Spleen (tissue), 11 donors: ENCODE measurements around the gene COBL. TPM values are rescaled to one million over a fixed set of nuclear protein-coding genes. Genes with fewer than 3 reads are reported as not detected.

Source experiments
- DNase-seq: peaks from one replicate; pipeline ENCODE4 v3.0.0-alpha.2; 2020
- H3K27ac ChIP-seq, 8 donors: fragments of 200-600 bp; sonication (generic) in 7 of 8; 1 replicate in 4 of 8; 2 replicates in 4 of 8; pipeline versions ENCODE4 v1.5.0 to v1.8.0; 2016 to 2021; ENCODE audit warnings: inconsistent platforms in 4 of 8, mild to moderate bottlenecking in 4 of 8, moderate library complexity in 1 of 8
- H3K27me3 ChIP-seq, 7 donors: fragments of 200-600 bp; sonication (generic) in 6 of 7; replicated peaks in 1 of 7; 1 replicate in 4 of 7; 2 replicates in 3 of 7; pipeline versions ENCODE4 v1.5.0 to v1.8.0; 2016 to 2021; ENCODE audit warnings: inconsistent platforms in 3 of 7, mild to moderate bottlenecking in 1 of 7
- H3K36me3 ChIP-seq, 6 donors: fragments of 200-600 bp; sonication (generic) in 5 of 6; 1 replicate in 4 of 6; 2 replicates in 2 of 6; pipeline versions ENCODE4 v1.5.0 to v1.8.0; 2016 to 2021; ENCODE audit warnings: inconsistent platforms in 2 of 6
- H3K4me1 ChIP-seq, 6 donors: fragments of 200-600 bp; sonication (generic) in 5 of 6; 1 replicate in 3 of 6; 2 replicates in 3 of 6; pipeline versions ENCODE4 v1.5.0 to v1.8.0; 2016 to 2021; ENCODE audit warnings: inconsistent platforms in 3 of 6
- H3K4me3 ChIP-seq, 8 donors: fragments of 200-600 bp; sonication (generic) in 7 of 8; 1 replicate in 4 of 8; 2 replicates in 4 of 8; pipeline versions ENCODE4 v1.5.0 to v1.8.0; 2016 to 2021; ENCODE audit warnings: inconsistent platforms in 4 of 8, mild to moderate bottlenecking in 4 of 8, moderate library complexity in 2 of 8
- H3K9me3 ChIP-seq, 8 donors: fragments of 200-600 bp; sonication (generic) in 7 of 8; 1 replicate in 4 of 8; 2 replicates in 4 of 8; pipeline versions ENCODE4 v1.5.0 to v1.8.0; 2016 to 2021; ENCODE audit warnings: inconsistent platforms in 4 of 8
- POLR2A ChIP-seq, 3 donors: fragments of 450-650 bp; IDR thresholded peaks; one replicate each; pipeline ENCODE4 v1.5.1; 2017; ENCODE audit warnings: antibody characterized with exemption in 3 of 3, mild to moderate bottlenecking in 1 of 3
- POLR2AphosphoS5 ChIP-seq, 3 donors: sonication (generic); formaldehyde crosslinking; IDR thresholded peaks; one replicate each; pipeline ENCODE4 v1.5.1; 2017; ENCODE audit warnings: antibody characterized with exemption in 3 of 3
- WGBS, 5 donors: extraction: QIAGEN DNeasy Blood & Tissue Kit in 3 of 5; methylation state at CpG; one replicate each; pipeline versions ENCODE4 v1.1.5 to v1.1.7; 2013 to 2018; 5-methylcytosine and 5-hydroxymethylcytosine counted together
- intact Hi-C: fragments of 100-400 bp; cut with DNase I; formaldehyde crosslinking; loops from one replicate; pipeline ENCODE4 v1.15.0; 2023; ENCODE audit warnings: low total_unique reads
- polyA plus RNA-seq, 3 donors: library from polyadenylated mRNA; stranded (reverse); fragments of 200-250 nt; gene quantifications; one replicate each; pipeline ENCODE4 v1.2.1, GENCODE V29; 2013
- total RNA-seq, 7 donors: library from RNA; depleted of rRNA in 3 of 7; stranded (reverse); fragments of >200 nt in 3 of 7; fragmentation: NEBNext Ultra II Directional in 4 of 7; extraction: Animal tissue kit (Norgen Biotek cat#: 25700) in 4 of 7; gene quantifications; one replicate each; pipeline versions ENCODE4 v1.1.0 to v1.2.1, GENCODE V29; 2016 to 2021
- TF ChIP-seq, protein P1 (sequence below), 11 experiments: fragments of 200-600 bp in 7 of 11; fragments of 450-650 bp in 4 of 11; sonication (generic) in 4 of 11; IDR thresholded peaks in 8 of 11; conservative IDR thresholded peaks in 3 of 11; 1 replicate in 7 of 11; 2 replicates in 4 of 11; pipeline versions ENCODE4 v1.4.0 to v1.8.0; 2016 to 2021; ENCODE audit warnings: antibody characterized with exemption in 11 of 11, inconsistent platforms in 4 of 11, mild to moderate bottlenecking in 1 of 11
- donor health status: healthy with polysubstance abuse.
- donor health status: DM: no; HTN: no; CAD: no; lungs with moderate emphysema.
- donor health status: DM: no; HTN: no; CAD: no.
- donor health status: Bipolar disorder and iron deficiency.
- donor health status: healthy.
- donor health status: DM: no; HTN: no; CAD: no.
- donor health status: DM: yes; HTN: yes; CAD: no.

COBL gene
- total and polyA plus RNA-seq, 10 donors: 0.09 to 0.80 (median 0.57) TPM; not detected in 1

DNA sequence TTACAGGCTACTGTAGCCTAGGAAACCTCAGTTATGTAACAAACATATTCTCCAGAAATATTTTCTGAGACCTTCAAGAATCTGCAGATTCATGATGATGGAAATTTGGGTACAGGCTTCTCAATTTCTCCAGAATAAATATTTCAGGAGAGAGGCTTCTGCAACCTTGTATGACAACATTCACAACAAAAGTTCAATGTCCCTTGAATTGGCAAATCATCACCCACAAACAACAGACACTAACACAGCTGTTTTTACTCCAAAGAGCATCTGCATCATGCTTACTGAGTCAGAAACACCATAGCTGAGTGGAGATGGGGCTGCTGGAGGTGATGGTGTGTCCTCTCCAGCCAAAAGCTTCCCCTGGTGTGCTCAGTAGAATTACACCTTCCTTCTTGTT is 9.3 kb upstream of the COBL start:
- Histone ChIP-seq H3K27ac (no peak overlapping the region), H3K4me1 (no peaks in the 10 kb centered on the region), H3K4me3 (no peak overlapping the region), H3K27me3 (peaks cover 0 to 13% (median 0%) of the 10 kb centered on the region in 7 donors), H3K36me3 (no peaks in the 10 kb centered on the region), H3K9me3 (no peaks in the 10 kb centered on the region)
- intact Hi-C loops: no loop called here
- no peak for DNase-seq
- TF ChIP-seq POLR2A (IDR thresholded peaks at IDR 0.05): no peak
- TF ChIP-seq, protein P1, sequence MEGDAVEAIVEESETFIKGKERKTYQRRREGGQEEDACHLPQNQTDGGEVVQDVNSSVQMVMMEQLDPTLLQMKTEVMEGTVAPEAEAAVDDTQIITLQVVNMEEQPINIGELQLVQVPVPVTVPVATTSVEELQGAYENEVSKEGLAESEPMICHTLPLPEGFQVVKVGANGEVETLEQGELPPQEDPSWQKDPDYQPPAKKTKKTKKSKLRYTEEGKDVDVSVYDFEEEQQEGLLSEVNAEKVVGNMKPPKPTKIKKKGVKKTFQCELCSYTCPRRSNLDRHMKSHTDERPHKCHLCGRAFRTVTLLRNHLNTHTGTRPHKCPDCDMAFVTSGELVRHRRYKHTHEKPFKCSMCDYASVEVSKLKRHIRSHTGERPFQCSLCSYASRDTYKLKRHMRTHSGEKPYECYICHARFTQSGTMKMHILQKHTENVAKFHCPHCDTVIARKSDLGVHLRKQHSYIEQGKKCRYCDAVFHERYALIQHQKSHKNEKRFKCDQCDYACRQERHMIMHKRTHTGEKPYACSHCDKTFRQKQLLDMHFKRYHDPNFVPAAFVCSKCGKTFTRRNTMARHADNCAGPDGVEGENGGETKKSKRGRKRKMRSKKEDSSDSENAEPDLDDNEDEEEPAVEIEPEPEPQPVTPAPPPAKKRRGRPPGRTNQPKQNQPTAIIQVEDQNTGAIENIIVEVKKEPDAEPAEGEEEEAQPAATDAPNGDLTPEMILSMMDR (IDR thresholded peaks at IDR 0.05 in 8 of 11, conservative IDR thresholded peaks at IDR 0.05 in 3 of 11): no peak
- TF ChIP-seq POLR2AphosphoS5 (IDR thresholded peaks at IDR 0.05): no peak

DNA sequence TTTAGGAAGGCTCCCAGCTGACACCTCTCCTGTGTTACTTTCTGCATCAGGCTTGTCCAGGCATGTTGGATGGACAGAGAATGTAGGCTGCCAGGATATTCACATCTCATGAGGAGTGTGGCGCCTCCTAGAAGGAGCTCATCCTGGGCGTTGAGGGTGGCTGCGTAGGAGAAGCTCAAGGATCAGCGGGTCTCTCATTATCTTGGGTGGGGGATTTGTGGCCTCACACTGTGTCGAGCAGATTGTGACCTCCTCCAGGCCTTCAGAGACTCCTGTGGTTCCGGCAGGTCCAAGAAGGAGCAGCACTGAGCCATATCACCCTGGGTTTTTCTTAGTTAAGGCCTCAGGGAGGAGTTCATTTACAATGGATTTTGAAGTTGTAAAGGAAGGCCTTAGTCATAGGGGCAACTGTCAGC is 8.7 kb upstream of the COBL start:
- WGBS, 5 donors: 76 to 94% (median 88%) methylated on average over 6 of the region's 6 CpGs
- intact Hi-C loops: no loop called here
- TF ChIP-seq POLR2A (IDR thresholded peaks at IDR 0.05) (no peak), POLR2AphosphoS5 (IDR thresholded peaks at IDR 0.05) (no peak)
- TF ChIP-seq, protein P1 (IDR thresholded peaks at IDR 0.05 in 8 of 11, conservative IDR thresholded peaks at IDR 0.05 in 3 of 11): no peak
- H3K9me3 ChIP-seq: no peaks in the 10 kb centered on the region
- no peaks in the 10 kb centered on the region for H3K36me3 ChIP-seq
- H3K4me1 ChIP-seq: no peaks in the 10 kb centered on the region
- peaks cover 0 to 18% (median 0%) of the 10 kb centered on the region in 7 donors for H3K27me3 ChIP-seq
- no peak overlapping the region for H3K4me3 ChIP-seq
- no peak for DNase-seq
- H3K27ac ChIP-seq: no peak overlapping the region

DNA sequence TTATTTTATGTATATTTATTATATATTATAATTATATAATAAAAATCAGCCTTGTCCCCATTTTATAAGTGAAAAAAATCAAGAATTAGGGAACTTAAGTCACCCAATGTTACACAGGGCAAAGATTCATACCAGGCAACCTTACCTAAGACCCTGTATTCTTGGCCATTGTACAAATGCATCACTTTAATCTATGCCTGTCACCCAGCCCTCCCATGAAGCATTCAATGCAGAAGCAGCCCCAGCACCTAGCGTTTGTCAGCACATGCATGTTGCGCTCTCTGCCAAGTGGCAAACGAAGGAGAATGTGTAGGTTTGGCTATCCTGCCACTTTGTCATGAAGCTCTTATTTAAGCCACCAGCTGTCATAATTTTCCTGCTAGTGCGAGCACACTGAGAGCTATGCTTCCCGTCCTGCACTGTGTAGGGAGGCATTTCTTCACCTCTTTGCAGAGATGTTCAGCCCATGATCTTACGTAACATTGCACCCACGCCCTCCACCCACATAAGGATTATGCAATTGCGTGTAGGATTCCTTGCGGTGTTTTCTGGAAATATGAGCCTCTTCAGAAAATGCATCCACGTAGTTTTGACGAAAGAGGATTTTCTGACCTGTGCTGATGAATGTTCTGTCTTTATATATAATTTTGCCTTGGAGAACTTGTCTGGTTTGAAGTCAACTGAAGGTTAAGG is 7.7 kb upstream of the COBL start:
- WGBS, 5 donors: 51 to 86% (median 75%) methylated on average over 11 of the region's 11 CpGs
- Histone ChIP-seq H3K4me3 (no peak overlapping the region), H3K36me3 (no peaks in the 10 kb centered on the region), H3K4me1 (no peaks in the 10 kb centered on the region), H3K27ac (no peak overlapping the region), H3K27me3 (peaks cover 0 to 25% (median 0%) of the 10 kb centered on the region in 7 donors), H3K9me3 (no peaks in the 10 kb centered on the region)
- TF ChIP-seq, protein P1 (IDR thresholded peaks at IDR 0.05 in 8 of 11, conservative IDR thresholded peaks at IDR 0.05 in 3 of 11): no peak
- TF ChIP-seq POLR2AphosphoS5 (IDR thresholded peaks at IDR 0.05): no peak
- TF ChIP-seq POLR2A (IDR thresholded peaks at IDR 0.05): no peak
- DNase-seq: no peak
- intact Hi-C loops: no loop called here

DNA sequence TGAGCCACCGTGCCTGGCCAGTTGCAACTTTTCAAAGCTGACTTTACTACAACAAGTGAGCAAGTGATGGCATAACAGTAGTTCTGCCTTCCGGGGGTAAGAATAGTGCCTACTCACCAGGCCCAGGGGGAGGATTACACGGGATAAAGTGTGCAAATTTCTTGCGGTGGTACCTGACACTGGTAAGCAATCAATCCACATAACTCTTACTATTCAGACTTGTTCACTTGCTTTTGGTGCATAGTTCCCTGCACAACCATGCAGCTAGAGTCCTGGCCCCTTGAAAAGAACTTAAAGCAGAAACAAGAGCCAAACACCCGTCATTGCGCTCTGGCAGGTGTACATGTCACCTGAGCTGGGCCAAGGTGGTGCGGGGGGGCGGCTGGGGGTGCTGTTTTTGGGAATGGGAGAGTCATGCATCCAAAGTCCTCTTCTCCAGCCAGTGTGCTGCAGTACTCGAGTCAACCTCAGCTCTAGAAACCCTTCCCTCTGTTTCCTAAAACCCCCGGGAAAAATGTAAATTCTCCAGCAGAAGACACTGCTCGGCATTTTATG is 5.4 kb upstream of the COBL start:
- H3K4me1 ChIP-seq: peaks cover 0 to 6% (median 4%) of the 10 kb centered on the region in 6 donors
- no peaks in the 10 kb centered on the region for H3K9me3 ChIP-seq
- H3K36me3 ChIP-seq: no peaks in the 10 kb centered on the region
- H3K27me3 ChIP-seq: peaks cover 0 to 43% (median 6%) of the 10 kb centered on the region in 7 donors
- WGBS, 5 donors: 85 to 88% (median 87%) methylated on average over 11 of the region's 11 CpGs
- intact Hi-C loops: no loop called here
- no peak overlapping the region for H3K4me3 ChIP-seq
- no peak for DNase-seq
- H3K27ac ChIP-seq: no peak overlapping the region
- TF ChIP-seq POLR2AphosphoS5 (IDR thresholded peaks at IDR 0.05) (no peak), POLR2A (IDR thresholded peaks at IDR 0.05) (no peak)
- TF ChIP-seq, protein P1 (IDR thresholded peaks at IDR 0.05 in 8 of 11, conservative IDR thresholded peaks at IDR 0.05 in 3 of 11): no peak
